Natural killer cell (primary cell): ENCODE measurements around the gene RAVER2. TPM values are rescaled to one million over a fixed set of nuclear protein-coding genes. Genes with fewer than 3 reads are reported as not detected.
"Not testable (repeated sequence)": the region's sequence is repeated elsewhere in the genome, so short reads cannot be mapped to it uniquely, and the experiment has no call there.

Experiments used
- ATAC-seq, 3 donors: fragments of 150-1000 bp in 2 of 3; fragments of 200-7000 bp in 1 of 3; cut with Tn5 transposase; 1 replicate in 1 of 3; 2 replicates in 2 of 3; pipeline ENCODE4 v1.10.0; 2021; ENCODE audit warnings: mild to moderate bottlenecking in 2 of 3, moderate library complexity in 2 of 3
- DNase-seq, 2 donors: peaks; one replicate each; pipeline versions ENCODE4 v3.0.0 to v3.0.0-alpha.2; 2013 to 2021; ENCODE audit warnings: mixed read lengths in 1 of 2
- H3K27ac ChIP-seq: one replicate; pipeline ENCODE4 v1.5.1; 2013; ENCODE audit warnings: mild to moderate bottlenecking, low read length
- H3K27me3 ChIP-seq: one replicate; pipeline ENCODE4 v1.6.1; 2013; ENCODE audit warnings: low read length; ENCODE audit not compliant: control insufficient read depth, insufficient read depth
- H3K36me3 ChIP-seq: one replicate; pipeline ENCODE4 v1.6.1; 2013; ENCODE audit warnings: low read length; ENCODE audit not compliant: control insufficient read depth, insufficient read depth
- H3K4me1 ChIP-seq: one replicate; pipeline ENCODE4 v1.6.1; 2013; ENCODE audit warnings: low read length; ENCODE audit not compliant: control insufficient read depth, insufficient read depth
- H3K4me3 ChIP-seq: one replicate; pipeline ENCODE4 v1.5.1; 2013; ENCODE audit warnings: low read length
- H3K9me3 ChIP-seq: one replicate; pipeline ENCODE4 v1.6.1; 2013; ENCODE audit warnings: low read length; ENCODE audit not compliant: control insufficient read depth, insufficient read depth
- H3K27ac Mint-ChIP-seq, 2 donors: one replicate each; pipeline ENCODE4 v1.8.0; 2022; ENCODE audit warnings: mild to moderate bottlenecking in 2 of 2, mixed read lengths in 2 of 2, moderate library complexity in 1 of 2
- H3K27me3 Mint-ChIP-seq, 2 donors: one replicate each; pipeline ENCODE4 v1.8.0; 2022; ENCODE audit warnings: low read depth in 2 of 2, mixed read lengths in 2 of 2
- H3K36me3 Mint-ChIP-seq: one replicate; pipeline ENCODE4 v1.8.0; 2022; ENCODE audit warnings: mixed read lengths
- H3K4me1 Mint-ChIP-seq, 2 donors: one replicate each; pipeline ENCODE4 v1.8.0; 2022; ENCODE audit warnings: mixed read lengths in 2 of 2
- H3K4me3 Mint-ChIP-seq: one replicate; pipeline ENCODE4 v1.8.0; 2022; ENCODE audit warnings: mild to moderate bottlenecking, moderate library complexity, mixed read lengths
- H3K9me3 Mint-ChIP-seq, 2 donors: one replicate each; pipeline ENCODE4 v1.8.0; 2022; ENCODE audit warnings: mixed read lengths in 2 of 2
- CTCF ChIP-seq: fragments of 200-600 bp; IDR thresholded peaks from one replicate; pipeline ENCODE4 v1.8.0; 2022; ENCODE audit warnings: antibody characterized with exemption
- WGBS: methylation state at CpG from one replicate; pipeline ENCODE4 v1.1.7; 2013; ENCODE audit warnings: missing lambda C conversion rate; ENCODE audit not compliant: insufficient coverage; 5-methylcytosine and 5-hydroxymethylcytosine counted together
- intact Hi-C: fragments of 100-400 bp; cut with micrococcal nuclease; formaldehyde crosslinking; loops from one replicate; pipeline ENCODE4 v1.14.2; 2022
- total RNA-seq, 4 donors: library from RNA; stranded (reverse); fragments of 120-200 nt in 1 of 4; gene quantifications; one replicate each; pipeline versions ENCODE4 v1.2.3 to v1.2.4, GENCODE V29; 2013 to 2022

Gene RAVER2
- total RNA-seq, 3 donors from 2014 or later (not counting 1 experiment from before 2014, with no cell fraction given), result 0.82 to 1.4 (median 1.2) TPM

- no peak for DNase-seq
- peak in 1 of 3 donors; percentile 43 for ATAC-seq
These were observed 24.6 kb downstream of the RAVER2 start for GRCh38 chr1:64769482-64769881.

GRCh38 chr1:64769971-64770370, 25.1 kb downstream of the RAVER2 start:
- no peak for TF ChIP-seq CTCF
- Histone ChIP-seq H3K27me3 (no peaks in the 10 kb centered on the region), H3K9me3 (no peaks in the 10 kb centered on the region), H3K36me3 (no peaks in the 10 kb centered on the region), H3K4me1 (no peaks in the 10 kb centered on the region), H3K27ac (no peak overlapping the region), H3K4me3 (no peak overlapping the region)
- intact Hi-C loops, result no loop called here
- H3K36me3 Mint-ChIP-seq, result no peaks in the 10 kb centered on the region
- no peaks in the 10 kb centered on the region for H3K4me1 Mint-ChIP-seq
- 100% methylated on average over 1 of the region's 2 CpGs for WGBS
- no peak overlapping the region for H3K4me3 Mint-ChIP-seq
- ATAC-seq (no peak), DNase-seq (no peak)
- H3K27ac Mint-ChIP-seq, result no peak overlapping the region
- H3K9me3 Mint-ChIP-seq, result peaks cover 0 to 2% of the 10 kb centered on the region in 2 donors
- peaks cover 0 to 2% of the 10 kb centered on the region in 2 donors for H3K27me3 Mint-ChIP-seq

More at GRCh38 chr1:64769482-64769881, 24.6 kb downstream of the RAVER2 start:
- Mint-ChIP-seq H3K27ac (no peak overlapping the region), H3K27me3 (peaks cover 0 to 2% of the 10 kb centered on the region in 2 donors), H3K36me3 (no peaks in the 10 kb centered on the region), H3K9me3 (peaks cover 0 to 2% of the 10 kb centered on the region in 2 donors), H3K4me1 (no peaks in the 10 kb centered on the region), H3K4me3 (no peak overlapping the region)
- H3K9me3 ChIP-seq, result no peaks in the 10 kb centered on the region
- no peak overlapping the region for H3K4me3 ChIP-seq
- H3K27ac ChIP-seq, result no peak overlapping the region
- intact Hi-C loops, result no loop called here
- TF ChIP-seq CTCF, result no peak
- no peaks in the 10 kb centered on the region for H3K36me3 ChIP-seq
- H3K27me3 ChIP-seq, result no peaks in the 10 kb centered on the region
- H3K4me1 ChIP-seq, result no peaks in the 10 kb centered on the region
- 50% methylated on average over 1 of the region's 1 CpG for WGBS

GRCh38 chr1:64773306-64773705, 28.4 kb downstream of the RAVER2 start:
- H3K27me3 ChIP-seq, H3K36me3 Mint-ChIP-seq, H3K27ac Mint-ChIP-seq, H3K4me1 Mint-ChIP-seq, H3K9me3 ChIP-seq, H3K27ac ChIP-seq, DNase-seq, H3K4me3 Mint-ChIP-seq, H3K4me1 ChIP-seq, H3K27me3 Mint-ChIP-seq, ATAC-seq, H3K4me3 ChIP-seq, H3K9me3 Mint-ChIP-seq, H3K36me3 ChIP-seq, intact Hi-C loops: not testable (repeated sequence)
- 100% methylated on average over 3 of the region's 3 CpGs for WGBS

GRCh38 chr1:64775113-64775512, 30.2 kb downstream of the RAVER2 start:
- Mint-ChIP-seq H3K4me1 (peaks cover 0 to 5% of the 10 kb centered on the region in 2 donors), H3K27me3 (no peaks in the 10 kb centered on the region), H3K27ac (no peak overlapping the region), H3K36me3 (no peaks in the 10 kb centered on the region), H3K4me3 (no peak overlapping the region), H3K9me3 (peaks cover 0 to 2% of the 10 kb centered on the region in 2 donors)
- no peaks in the 10 kb centered on the region for H3K27me3 ChIP-seq
- H3K4me3 ChIP-seq, result no peak overlapping the region
- H3K36me3 ChIP-seq, result no peaks in the 10 kb centered on the region
- no peak overlapping the region for H3K27ac ChIP-seq
- DNase-seq, result no peak
- WGBS, result 41% methylated on average over 3 of the region's 3 CpGs
- peak in 1 of 3 donors; percentile 49 for ATAC-seq
- H3K4me1 ChIP-seq, result no peaks in the 10 kb centered on the region
- intact Hi-C loops, result no loop called here
- TF ChIP-seq CTCF, result no peak
- no peaks in the 10 kb centered on the region for H3K9me3 ChIP-seq

- H3K9me3 Mint-ChIP-seq, H3K27ac Mint-ChIP-seq, H3K4me1 ChIP-seq, H3K36me3 Mint-ChIP-seq, DNase-seq, ATAC-seq, H3K27ac ChIP-seq, intact Hi-C loops, H3K9me3 ChIP-seq, H3K36me3 ChIP-seq, H3K4me3 ChIP-seq, H3K4me1 Mint-ChIP-seq, H3K4me3 Mint-ChIP-seq, H3K27me3 Mint-ChIP-seq, H3K27me3 ChIP-seq: not testable (repeated sequence)
- 94% methylated on average over 6 of the region's 6 CpGs for WGBS
These were observed 37.2 kb downstream of the RAVER2 start for GRCh38 chr1:64782044-64782443.

- H3K9me3 ChIP-seq, H3K27ac ChIP-seq, H3K27me3 ChIP-seq, H3K4me1 ChIP-seq, H3K36me3 Mint-ChIP-seq, H3K4me1 Mint-ChIP-seq, H3K9me3 Mint-ChIP-seq, H3K36me3 ChIP-seq, H3K27me3 Mint-ChIP-seq, H3K27ac Mint-ChIP-seq, H3K4me3 Mint-ChIP-seq, DNase-seq, ATAC-seq, H3K4me3 ChIP-seq, intact Hi-C loops: not testable (repeated sequence)
- 100% methylated on average over 3 of the region's 5 CpGs for WGBS
These were observed 38.0 kb downstream of the RAVER2 start for GRCh38 chr1:64782848-64783247.
